Stomach (tissue), 9 donors: ENCODE data around the gene HMGA1. TPM values are rescaled to one million over a fixed set of nuclear protein-coding genes. Genes with fewer than 3 reads are reported as not detected.
"Not testable (repeated sequence)": the region's sequence is repeated elsewhere in the genome, so short reads cannot be mapped to it uniquely, and the experiment has no call there.

Experiments
- DNase-seq, 2 donors: peaks; one replicate each; pipeline versions ENCODE4 v3.0.0 to v3.0.0-alpha.2; 2013 to 2019
- H3K27ac ChIP-seq, 5 donors: fragments of 200-600 bp in 4 of 5; sonication (generic) in 4 of 5; one replicate each; pipeline ENCODE4 v1.5.1; 2013 to 2019; ENCODE audit warnings: mild to moderate bottlenecking in 1 of 5, moderate library complexity in 1 of 5
- H3K27me3 ChIP-seq, 3 donors: fragments of 200-600 bp; sonication (generic); one replicate each; pipeline ENCODE4 v1.5.1; 2017 to 2019; ENCODE audit warnings: mixed run types in 1 of 3
- H3K36me3 ChIP-seq, 4 donors: fragments of 200-600 bp; sonication (generic); 1 replicate in 3 of 4; 2 replicates in 1 of 4; pipeline ENCODE4 v1.5.1; 2016 to 2019
- H3K4me1 ChIP-seq, 4 donors: fragments of 200-600 bp; sonication (generic); one replicate each; pipeline ENCODE4 v1.5.1; 2016 to 2019
- H3K4me3 ChIP-seq, 4 donors: fragments of 200-600 bp; sonication (generic) in 3 of 4; one replicate each; pipeline ENCODE4 v1.5.1; 2016 to 2019; ENCODE audit warnings: mild to moderate bottlenecking in 1 of 4
- H3K9me3 ChIP-seq, 4 donors: fragments of 200-600 bp; sonication (generic); one replicate each; pipeline ENCODE4 v1.5.1; 2016 to 2019
- EP300 ChIP-seq: sonication (generic); formaldehyde crosslinking; IDR thresholded peaks from one replicate; pipeline ENCODE4 v1.6.1; 2017; ENCODE audit warnings: antibody characterized with exemption
- POLR2A ChIP-seq, 4 donors: fragments of 450-650 bp; IDR thresholded peaks; one replicate each; pipeline ENCODE4 v1.6.1; 2016; ENCODE audit warnings: antibody characterized with exemption in 4 of 4, control low read depth in 2 of 4, mild to moderate bottlenecking in 1 of 4, moderate library complexity in 1 of 4
- POLR2AphosphoS5 ChIP-seq, 3 donors: sonication (generic); formaldehyde crosslinking; IDR thresholded peaks; one replicate each; pipeline ENCODE4 v1.6.1; 2016; ENCODE audit warnings: antibody characterized with exemption in 3 of 3
- WGBS, 5 donors: extraction: QIAGEN DNeasy Blood & Tissue Kit in 3 of 5; methylation state at CpG; one replicate each; pipeline versions ENCODE4 v1.1.5 to v1.1.7; 2013 to 2018; 5-methylcytosine and 5-hydroxymethylcytosine counted together
- intact Hi-C: fragments of 100-400 bp; cut with DNase I; formaldehyde crosslinking; loops from one replicate; pipeline ENCODE4 v1.15.1; 2023; ENCODE audit warnings: low total_unique reads
- polyA plus RNA-seq, 3 donors: library from polyadenylated mRNA; stranded (reverse); fragments of 200-250 nt; gene quantifications; one replicate each; pipeline ENCODE4 v1.2.3, GENCODE V29; 2013
- total RNA-seq, 5 donors: library from RNA; depleted of rRNA; stranded (reverse); fragments of >200 nt; gene quantifications; one replicate each; pipeline versions ENCODE4 v1.1.0 to v1.2.3, GENCODE V29; 2014 to 2016
- TF ChIP-seq, protein P1 (sequence below), 7 experiments: fragments of 450-650 bp in 4 of 7; fragments of 200-600 bp in 3 of 7; sonication (generic) in 3 of 7; IDR thresholded peaks; one replicate each; pipeline ENCODE4 v1.5.1; 2016 to 2019; ENCODE audit warnings: antibody characterized with exemption in 7 of 7, control low read depth in 2 of 7, mild to moderate bottlenecking in 1 of 7
- donor health status: healthy with polysubstance abuse.
- donor health status: Bipolar disorder and iron deficiency.
- donor health status: healthy.

Gene HMGA1
- total and polyA plus RNA-seq, 8 donors = 9.3 to 114 (median 67.4) TPM

DNA sequence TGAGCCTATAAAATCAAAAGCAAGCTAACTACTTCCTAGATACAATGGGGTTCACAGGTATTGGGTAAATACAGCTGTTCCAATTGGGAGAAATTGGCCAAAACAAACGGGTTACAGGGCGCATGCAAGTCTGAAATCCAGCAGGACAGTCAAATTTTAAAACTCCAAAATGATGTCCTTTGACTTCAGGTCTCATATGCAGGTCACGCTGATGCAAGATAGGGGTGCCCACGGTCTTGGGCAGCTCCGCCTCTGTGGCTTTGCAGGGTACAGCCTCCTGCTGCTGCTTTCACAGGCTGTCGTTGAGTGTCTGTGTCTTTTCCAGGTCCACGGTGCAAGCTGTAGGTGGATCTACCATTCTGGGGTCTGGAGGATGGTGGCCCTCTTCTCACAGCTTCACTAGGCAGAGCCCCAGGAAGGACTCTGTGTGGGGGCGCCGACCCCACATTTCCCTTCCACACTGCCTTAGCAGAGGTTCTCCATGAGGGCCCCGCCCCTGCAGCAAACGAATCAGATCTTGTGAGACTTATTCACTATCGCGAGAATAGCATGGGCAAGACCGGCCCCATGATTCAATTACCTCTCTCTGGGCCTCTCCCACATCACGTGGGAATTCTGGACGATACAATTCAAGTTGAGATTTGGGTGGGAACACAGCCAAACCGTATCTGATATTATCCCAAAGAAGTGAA, 24.0 kb downstream of the HMGA1 start:
- intact Hi-C loops = no loop called here
- DNase-seq = no peak
- H3K27ac ChIP-seq = no peak overlapping the region
- no peaks in the 10 kb centered on the region for H3K27me3 ChIP-seq
- H3K4me1 ChIP-seq = no peaks in the 10 kb centered on the region
- H3K4me3 ChIP-seq = no peak overlapping the region
- H3K9me3 ChIP-seq = no peaks in the 10 kb centered on the region
- TF ChIP-seq EP300 (no peak), POLR2A (IDR thresholded peaks at IDR 0.05) (no peak), POLR2AphosphoS5 (IDR thresholded peaks at IDR 0.05) (no peak)
- TF ChIP-seq, protein P1, sequence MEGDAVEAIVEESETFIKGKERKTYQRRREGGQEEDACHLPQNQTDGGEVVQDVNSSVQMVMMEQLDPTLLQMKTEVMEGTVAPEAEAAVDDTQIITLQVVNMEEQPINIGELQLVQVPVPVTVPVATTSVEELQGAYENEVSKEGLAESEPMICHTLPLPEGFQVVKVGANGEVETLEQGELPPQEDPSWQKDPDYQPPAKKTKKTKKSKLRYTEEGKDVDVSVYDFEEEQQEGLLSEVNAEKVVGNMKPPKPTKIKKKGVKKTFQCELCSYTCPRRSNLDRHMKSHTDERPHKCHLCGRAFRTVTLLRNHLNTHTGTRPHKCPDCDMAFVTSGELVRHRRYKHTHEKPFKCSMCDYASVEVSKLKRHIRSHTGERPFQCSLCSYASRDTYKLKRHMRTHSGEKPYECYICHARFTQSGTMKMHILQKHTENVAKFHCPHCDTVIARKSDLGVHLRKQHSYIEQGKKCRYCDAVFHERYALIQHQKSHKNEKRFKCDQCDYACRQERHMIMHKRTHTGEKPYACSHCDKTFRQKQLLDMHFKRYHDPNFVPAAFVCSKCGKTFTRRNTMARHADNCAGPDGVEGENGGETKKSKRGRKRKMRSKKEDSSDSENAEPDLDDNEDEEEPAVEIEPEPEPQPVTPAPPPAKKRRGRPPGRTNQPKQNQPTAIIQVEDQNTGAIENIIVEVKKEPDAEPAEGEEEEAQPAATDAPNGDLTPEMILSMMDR (IDR thresholded peaks at IDR 0.05) = no peak
- WGBS, 5 donors = 63 to 77% (median 75%) methylated on average over 17 of the region's 17 CpGs
- H3K36me3 ChIP-seq = peaks cover 0 to 3% (median 0%) of the 10 kb centered on the region in 4 donors

DNA sequence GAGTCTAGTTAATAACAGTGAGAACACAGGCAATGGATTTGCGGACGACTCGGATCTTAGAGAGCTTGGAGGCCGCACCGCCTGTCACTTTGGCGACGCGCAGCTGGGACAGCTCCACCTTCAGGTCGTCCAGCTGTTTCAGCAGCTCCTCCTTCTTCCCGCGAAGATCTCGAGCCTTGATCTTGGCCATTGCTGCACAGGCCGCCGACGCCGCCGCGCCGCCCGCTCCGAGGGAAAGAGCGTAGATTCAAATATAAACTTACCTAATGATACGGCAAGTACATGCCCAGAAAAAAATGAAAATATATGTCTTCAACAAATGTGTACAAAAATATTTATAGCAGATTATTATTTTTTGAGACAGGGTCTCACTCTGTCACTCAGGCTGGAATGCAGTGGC, 26.8 kb downstream of the HMGA1 start:
- whole genome bisulfite sequencing, 5 donors = 75 to 85% (median 83%) methylated on average over 23 of the region's 23 CpGs
- H3K4me3 ChIP-seq, H3K4me1 ChIP-seq, H3K9me3 ChIP-seq, H3K27me3 ChIP-seq, H3K36me3 ChIP-seq, DNase-seq, intact Hi-C loops, H3K27ac ChIP-seq: not testable (repeated sequence)

DNA sequence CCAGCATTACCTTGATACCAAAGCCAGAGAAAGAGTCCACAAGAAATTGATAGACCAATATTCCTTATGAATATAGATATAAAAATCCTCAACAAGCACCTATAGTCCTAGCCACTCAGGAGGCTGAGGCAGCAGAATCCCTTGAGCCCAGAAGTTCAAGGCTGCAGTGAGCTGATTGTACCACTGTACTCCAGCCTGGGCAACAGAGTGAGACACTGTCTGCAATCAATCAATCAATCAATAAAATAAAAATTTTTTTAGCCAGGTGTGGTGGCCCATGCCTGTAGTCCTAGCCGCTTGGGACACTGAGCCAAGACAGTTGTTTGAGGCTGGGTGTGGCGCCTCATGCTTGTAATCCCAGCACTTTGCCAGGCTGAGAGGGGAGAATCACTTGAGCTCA, 31.1 kb downstream of the HMGA1 start:
- 93 to 100% (median 94%) methylated on average over 2 of the region's 2 CpGs for WGBS, 5 donors
- intact Hi-C loops = no loop called here
- no peak for TF ChIP-seq POLR2AphosphoS5 (IDR thresholded peaks at IDR 0.05)
- TF ChIP-seq, protein P1 (IDR thresholded peaks at IDR 0.05) = no peak
- no peak for TF ChIP-seq EP300
- no peak for TF ChIP-seq POLR2A (IDR thresholded peaks at IDR 0.05)
- Histone ChIP-seq H3K4me1 (peaks cover 0 to 5% (median 0%) of the 10 kb centered on the region in 4 donors), H3K27me3 (no peaks in the 10 kb centered on the region), H3K9me3 (no peaks in the 10 kb centered on the region), H3K27ac (no peak overlapping the region), H3K36me3 (peaks cover 0 to 3% (median 0%) of the 10 kb centered on the region in 4 donors), H3K4me3 (no peak overlapping the region)
- no peak for DNase-seq

DNA sequence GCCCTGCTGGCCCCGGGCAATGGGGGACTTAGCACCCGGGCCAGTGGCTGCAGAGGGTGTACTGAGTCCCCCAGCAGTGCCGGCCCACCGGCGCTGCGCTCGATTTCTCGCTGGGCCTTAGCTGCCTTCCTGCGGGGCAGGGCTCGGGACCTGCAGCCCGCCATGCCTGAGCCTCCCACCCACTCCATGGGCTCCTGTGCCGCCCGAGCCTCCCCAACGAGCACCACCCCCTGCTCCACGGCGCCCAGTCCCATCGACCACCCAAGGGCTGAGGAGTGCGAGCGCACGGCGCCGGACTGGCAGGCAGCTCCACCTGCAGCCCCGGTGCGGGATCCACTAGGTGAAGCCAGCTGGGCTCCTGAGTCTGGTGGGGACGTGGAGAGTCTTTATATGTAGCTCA, 32.5 kb downstream of the HMGA1 start:
- H3K9me3 ChIP-seq, intact Hi-C loops, H3K36me3 ChIP-seq, H3K4me3 ChIP-seq, DNase-seq, H3K27me3 ChIP-seq, H3K27ac ChIP-seq: not testable (repeated sequence)
- H3K4me1 ChIP-seq = peaks cover 0 to 14% (median 8%) of the 10 kb centered on the region in 4 donors
- 87 to 96% (median 92%) methylated on average over 3 to 23 of the region's 25 CpGs; no CpG with 5 or more reads in 1 of the 5 donors for WGBS, 5 donors

DNA sequence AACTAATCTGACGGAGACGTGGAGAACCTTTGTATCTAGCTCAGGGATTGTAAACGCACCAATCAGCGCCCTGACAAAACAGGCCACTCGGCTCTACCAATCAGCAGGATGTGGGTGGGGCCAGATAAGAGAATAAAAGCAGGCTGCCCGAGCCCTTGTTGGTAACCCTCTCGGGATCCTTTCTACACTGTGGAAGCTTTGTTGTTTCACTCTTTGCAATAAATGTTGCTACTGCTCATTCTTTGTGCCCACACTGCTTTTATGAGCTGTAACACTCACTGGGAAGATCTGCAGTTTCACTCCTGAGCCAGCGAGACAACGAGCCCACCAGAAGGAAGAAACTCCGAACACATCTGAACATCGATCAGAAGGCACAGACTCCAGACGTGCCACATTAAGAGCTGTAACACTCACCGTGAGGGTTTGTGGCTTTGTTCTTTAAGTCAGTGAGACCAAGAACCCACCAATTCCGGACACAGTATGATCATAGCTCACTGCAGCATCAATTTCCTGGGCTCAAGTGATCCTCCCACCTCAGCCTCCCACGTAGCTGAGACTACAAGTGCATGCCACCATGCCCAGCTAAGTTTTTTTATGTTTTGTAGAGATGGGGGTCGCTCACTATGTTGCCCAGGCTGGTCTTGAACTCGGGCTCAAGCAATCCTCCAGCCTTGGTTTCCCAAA, 33.1 kb downstream of the HMGA1 start:
- H3K36me3 ChIP-seq, H3K4me3 ChIP-seq, H3K9me3 ChIP-seq, H3K27ac ChIP-seq, DNase-seq, H3K27me3 ChIP-seq, intact Hi-C loops: not testable (repeated sequence)
- 67 to 84% (median 71%) methylated on average over 15 to 17 of the region's 17 CpGs for WGBS, 5 donors
- peaks cover 0 to 14% (median 8%) of the 10 kb centered on the region in 4 donors for H3K4me1 ChIP-seq
